ENCODE data around the gene CCDC85C. TPM values are rescaled to one million over a fixed set of nuclear protein-coding genes. Genes with fewer than 3 reads are reported as not detected.

CCDC85C gene
- total and polyA plus RNA-seq, 2 experiments from 2014 or later, result 4.5 to 24.9 TPM

DNA sequence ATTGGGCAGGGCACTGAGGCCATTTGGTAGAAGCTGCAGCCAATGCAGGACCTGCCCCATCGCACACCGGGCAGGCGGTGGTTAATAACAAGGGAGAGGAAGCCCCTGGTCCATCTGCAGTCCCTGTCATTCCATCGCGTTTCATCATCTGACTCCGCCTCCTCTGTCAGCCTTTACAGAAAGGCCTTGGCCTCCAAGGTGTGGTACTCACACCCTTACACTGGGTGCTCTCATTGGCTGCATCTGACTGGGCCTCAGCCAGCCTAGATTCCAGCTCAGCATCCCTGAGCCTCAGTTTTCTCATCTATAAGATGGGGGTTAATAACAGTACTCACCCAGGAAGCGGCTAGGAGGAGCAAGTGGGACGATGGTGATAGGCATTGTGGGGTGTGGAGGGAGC, 26.2 kb upstream of the CCDC85C start:
- Histone ChIP-seq H3K27ac (ENCODE audit: low read depth) (no peak overlapping the region), H3K79me2 (replicated peaks; ENCODE audit: insufficient read depth) (no peaks in the 10 kb centered on the region), H3K4me1 (ENCODE audit: insufficient read depth) (no peaks in the 10 kb centered on the region; the same call in 1 of the 2 replicates), H3K9me2 (ENCODE audit: insufficient read depth) (no peaks in the 10 kb centered on the region), H3F3A (replicated peaks; ENCODE audit: low read depth) (no peaks in the 10 kb centered on the region), H4K20me1 (replicated peaks; ENCODE audit: insufficient read depth) (no peaks in the 10 kb centered on the region), H3K4me3 (no peak overlapping the region), H2AFZ (no peak overlapping the region), H3K36me3 (ENCODE audit: insufficient read depth) (no peaks in the 10 kb centered on the region), H3K4me2 (no peak overlapping the region), H3K27me3 (ENCODE audit: insufficient read depth) (no peaks in the 10 kb centered on the region)
- no peak for ATAC-seq
- H3K4me3 Mint-ChIP-seq, result no peak overlapping the region
- H3K27me3 Mint-ChIP-seq (ENCODE audit: insufficient read depth, low read depth, poor library complexity), result peaks cover 13% of the 10 kb centered on the region
- H3K27ac Mint-ChIP-seq, result no peak overlapping the region
- TF ChIP-seq EZH2 (IDR thresholded peaks at IDR 0.05; ENCODE audit: low read depth, unreplicated experiment) (no peak), ZNF331 (CRISPR knock-in tag; IDR thresholded peaks at IDR 0.05; ENCODE audit: low read depth) (no peak), STAT1 (IDR thresholded peaks at IDR 0.05; ENCODE audit: unreplicated experiment) (no peak), EZH2phosphoT487 (IDR thresholded peaks at IDR 0.05; ENCODE audit: unreplicated experiment) (no peak)
- TF ChIP-seq, protein P1, sequence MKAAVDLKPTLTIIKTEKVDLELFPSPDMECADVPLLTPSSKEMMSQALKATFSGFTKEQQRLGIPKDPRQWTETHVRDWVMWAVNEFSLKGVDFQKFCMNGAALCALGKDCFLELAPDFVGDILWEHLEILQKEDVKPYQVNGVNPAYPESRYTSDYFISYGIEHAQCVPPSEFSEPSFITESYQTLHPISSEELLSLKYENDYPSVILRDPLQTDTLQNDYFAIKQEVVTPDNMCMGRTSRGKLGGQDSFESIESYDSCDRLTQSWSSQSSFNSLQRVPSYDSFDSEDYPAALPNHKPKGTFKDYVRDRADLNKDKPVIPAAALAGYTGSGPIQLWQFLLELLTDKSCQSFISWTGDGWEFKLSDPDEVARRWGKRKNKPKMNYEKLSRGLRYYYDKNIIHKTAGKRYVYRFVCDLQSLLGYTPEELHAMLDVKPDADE (IDR thresholded peaks at IDR 0.05), result no peak
- H3K4me1 Mint-ChIP-seq, result peaks cover 7% of the 10 kb centered on the region
- no peaks in the 10 kb centered on the region for H3K36me3 Mint-ChIP-seq (ENCODE audit: low read depth)
- H3K9me3 Mint-ChIP-seq, result no peaks in the 10 kb centered on the region; the same call in 2 of the 3 replicates
- peak; percentile 53 for DNase-seq (ENCODE audit: low spot score)

DNA sequence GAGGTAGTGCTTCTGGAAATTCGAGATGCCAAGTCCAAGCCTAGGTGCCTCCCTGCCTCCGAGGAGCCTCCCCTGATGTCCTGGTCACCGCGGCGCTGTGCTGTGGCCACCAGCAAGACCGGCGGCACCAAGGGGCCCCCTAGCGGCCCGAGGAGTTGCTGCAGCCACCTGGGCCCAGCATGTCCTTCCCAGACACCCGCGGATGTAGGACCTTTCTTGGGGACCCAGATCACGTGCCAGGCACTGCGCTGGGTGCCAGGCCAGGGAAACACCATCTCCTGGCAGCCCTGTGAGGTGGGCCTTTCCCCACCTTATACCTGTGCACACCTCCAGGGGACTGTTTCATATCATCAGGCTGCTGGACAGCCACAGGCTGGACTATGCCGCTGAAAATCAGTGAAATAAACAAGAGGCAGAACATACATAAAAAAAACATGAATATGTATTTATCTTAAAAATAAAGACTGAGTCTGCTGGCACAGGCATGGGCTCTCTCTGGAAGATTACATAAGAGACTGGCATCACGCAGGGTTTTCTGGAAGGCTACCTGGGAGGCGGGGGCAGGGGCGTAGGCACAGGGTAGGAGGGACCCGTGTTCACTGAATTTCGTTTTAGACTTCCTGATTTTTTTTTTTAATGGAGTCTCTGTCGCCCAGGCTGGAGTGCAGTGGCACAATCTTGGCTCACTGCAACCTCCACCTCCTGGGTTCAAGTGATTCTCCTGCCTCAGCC, 25.0 kb upstream of the CCDC85C start:
- Mint-ChIP-seq H3K27me3 (ENCODE audit: insufficient read depth, low read depth, poor library complexity) (peaks cover 14% of the 10 kb centered on the region), H3K27ac (no peak overlapping the region), H3K9me3 (no peaks in the 10 kb centered on the region; the same call in 2 of the 3 replicates), H3K36me3 (ENCODE audit: low read depth) (no peaks in the 10 kb centered on the region), H3K4me3 (no peak overlapping the region), H3K4me1 (peaks cover 12% of the 10 kb centered on the region)
- Histone ChIP-seq H3F3A (replicated peaks; ENCODE audit: low read depth) (no peaks in the 10 kb centered on the region), H3K79me2 (replicated peaks; ENCODE audit: insufficient read depth) (no peaks in the 10 kb centered on the region), H3K27ac (ENCODE audit: low read depth) (no peak overlapping the region), H3K36me3 (ENCODE audit: insufficient read depth) (no peaks in the 10 kb centered on the region), H3K4me1 (ENCODE audit: insufficient read depth) (no peaks in the 10 kb centered on the region; the same call in 1 of the 2 replicates), H3K9me2 (ENCODE audit: insufficient read depth) (no peaks in the 10 kb centered on the region), H3K4me2 (no peak overlapping the region), H4K20me1 (replicated peaks; ENCODE audit: insufficient read depth) (no peaks in the 10 kb centered on the region), H3K27me3 (ENCODE audit: insufficient read depth) (no peaks in the 10 kb centered on the region), H3K4me3 (no peak overlapping the region), H2AFZ (no peak overlapping the region)
- ATAC-seq (peak; percentile 91), DNase-seq (ENCODE audit: low spot score) (peak; percentile 86)
- TF ChIP-seq STAT1 (IDR thresholded peaks at IDR 0.05; ENCODE audit: unreplicated experiment), result no peak
- TF ChIP-seq CREB1 (CRISPR knock-in tag; IDR thresholded peaks at IDR 0.05; ENCODE audit: low read depth), result peak; percentile 16; the same call in 1 of the 2 replicates
- no peak for TF ChIP-seq EZH2phosphoT487 (IDR thresholded peaks at IDR 0.05; ENCODE audit: unreplicated experiment)
- TF ChIP-seq, protein P2, sequence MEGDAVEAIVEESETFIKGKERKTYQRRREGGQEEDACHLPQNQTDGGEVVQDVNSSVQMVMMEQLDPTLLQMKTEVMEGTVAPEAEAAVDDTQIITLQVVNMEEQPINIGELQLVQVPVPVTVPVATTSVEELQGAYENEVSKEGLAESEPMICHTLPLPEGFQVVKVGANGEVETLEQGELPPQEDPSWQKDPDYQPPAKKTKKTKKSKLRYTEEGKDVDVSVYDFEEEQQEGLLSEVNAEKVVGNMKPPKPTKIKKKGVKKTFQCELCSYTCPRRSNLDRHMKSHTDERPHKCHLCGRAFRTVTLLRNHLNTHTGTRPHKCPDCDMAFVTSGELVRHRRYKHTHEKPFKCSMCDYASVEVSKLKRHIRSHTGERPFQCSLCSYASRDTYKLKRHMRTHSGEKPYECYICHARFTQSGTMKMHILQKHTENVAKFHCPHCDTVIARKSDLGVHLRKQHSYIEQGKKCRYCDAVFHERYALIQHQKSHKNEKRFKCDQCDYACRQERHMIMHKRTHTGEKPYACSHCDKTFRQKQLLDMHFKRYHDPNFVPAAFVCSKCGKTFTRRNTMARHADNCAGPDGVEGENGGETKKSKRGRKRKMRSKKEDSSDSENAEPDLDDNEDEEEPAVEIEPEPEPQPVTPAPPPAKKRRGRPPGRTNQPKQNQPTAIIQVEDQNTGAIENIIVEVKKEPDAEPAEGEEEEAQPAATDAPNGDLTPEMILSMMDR (conservative IDR thresholded peaks at IDR 0.05; ENCODE audit: low read depth in 2 of 2), result peak; percentile 91 to 97
- no peak for TF ChIP-seq ZNF114 (CRISPR knock-in tag; IDR thresholded peaks at IDR 0.05)
